Measurements from ENCODE around the gene TMEM184A. TPM values are rescaled to one million over a fixed set of nuclear protein-coding genes. Genes with fewer than 3 reads are reported as not detected.

Gene TMEM184A
- total and polyA plus RNA-seq, 2 of the 13 experiments (the other 11 are each of a cell fraction or from before 2014, with no cell fraction given): 9.5 to 20.4 TPM

GRCh38 chr7:1569833-1570632, 14.0 kb upstream of the TMEM184A start, which contains the start of gene PSMG3 (continued):
- TF ChIP-seq, protein P1, sequence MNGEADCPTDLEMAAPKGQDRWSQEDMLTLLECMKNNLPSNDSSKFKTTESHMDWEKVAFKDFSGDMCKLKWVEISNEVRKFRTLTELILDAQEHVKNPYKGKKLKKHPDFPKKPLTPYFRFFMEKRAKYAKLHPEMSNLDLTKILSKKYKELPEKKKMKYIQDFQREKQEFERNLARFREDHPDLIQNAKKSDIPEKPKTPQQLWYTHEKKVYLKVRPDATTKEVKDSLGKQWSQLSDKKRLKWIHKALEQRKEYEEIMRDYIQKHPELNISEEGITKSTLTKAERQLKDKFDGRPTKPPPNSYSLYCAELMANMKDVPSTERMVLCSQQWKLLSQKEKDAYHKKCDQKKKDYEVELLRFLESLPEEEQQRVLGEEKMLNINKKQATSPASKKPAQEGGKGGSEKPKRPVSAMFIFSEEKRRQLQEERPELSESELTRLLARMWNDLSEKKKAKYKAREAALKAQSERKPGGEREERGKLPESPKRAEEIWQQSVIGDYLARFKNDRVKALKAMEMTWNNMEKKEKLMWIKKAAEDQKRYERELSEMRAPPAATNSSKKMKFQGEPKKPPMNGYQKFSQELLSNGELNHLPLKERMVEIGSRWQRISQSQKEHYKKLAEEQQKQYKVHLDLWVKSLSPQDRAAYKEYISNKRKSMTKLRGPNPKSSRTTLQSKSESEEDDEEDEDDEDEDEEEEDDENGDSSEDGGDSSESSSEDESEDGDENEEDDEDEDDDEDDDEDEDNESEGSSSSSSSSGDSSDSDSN (CRISPR knock-in tag; IDR thresholded peaks at IDR 0.05): peak; percentile 79
- no peak for TF ChIP-seq PRMT3 (CRISPR knock-in tag; IDR thresholded peaks at IDR 0.05; ENCODE audit: borderline replicate concordance, low read depth)
- TF ChIP-seq, protein P2, sequence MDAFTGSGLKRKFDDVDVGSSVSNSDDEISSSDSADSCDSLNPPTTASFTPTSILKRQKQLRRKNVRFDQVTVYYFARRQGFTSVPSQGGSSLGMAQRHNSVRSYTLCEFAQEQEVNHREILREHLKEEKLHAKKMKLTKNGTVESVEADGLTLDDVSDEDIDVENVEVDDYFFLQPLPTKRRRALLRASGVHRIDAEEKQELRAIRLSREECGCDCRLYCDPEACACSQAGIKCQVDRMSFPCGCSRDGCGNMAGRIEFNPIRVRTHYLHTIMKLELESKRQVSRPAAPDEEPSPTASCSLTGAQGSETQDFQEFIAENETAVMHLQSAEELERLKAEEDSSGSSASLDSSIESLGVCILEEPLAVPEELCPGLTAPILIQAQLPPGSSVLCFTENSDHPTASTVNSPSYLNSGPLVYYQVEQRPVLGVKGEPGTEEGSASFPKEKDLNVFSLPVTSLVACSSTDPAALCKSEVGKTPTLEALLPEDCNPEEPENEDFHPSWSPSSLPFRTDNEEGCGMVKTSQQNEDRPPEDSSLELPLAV (CRISPR knock-in tag; conservative IDR thresholded peaks at IDR 0.05; ENCODE audit: low read depth): no peak
- 0 out of 2 replicates have a peak, but pooled peaks have one; percentile 12 for TF ChIP-seq FOXO1 (CRISPR knock-in tag; IDR thresholded peaks at IDR 0.05)
- TF ChIP-seq ZNF281 (CRISPR knock-in tag; IDR thresholded peaks at IDR 0.05; ENCODE audit: borderline replicate concordance): no peak
- peak; percentile 47; the same call in 1 of the 2 replicates for TF ChIP-seq ZBTB2 (CRISPR knock-in tag; IDR thresholded peaks at IDR 0.05; ENCODE audit: low read depth)
- TF ChIP-seq SNAI1 (CRISPR knock-in tag; IDR thresholded peaks at IDR 0.05; ENCODE audit: borderline replicate concordance): no peak
- TF ChIP-seq DNMT1 (CRISPR knock-in tag; IDR thresholded peaks at IDR 0.05): no peak
- TF ChIP-seq ZNF800 (CRISPR knock-in tag; IDR thresholded peaks at IDR 0.05): no peak
- TF ChIP-seq HOXA5 (CRISPR knock-in tag; IDR thresholded peaks at IDR 0.05): peak; percentile 46; the same call in 1 of the 2 replicates
- TF ChIP-seq SAP130 (CRISPR knock-in tag; IDR thresholded peaks at IDR 0.05; ENCODE audit: low read depth): peak; percentile 82
- TF ChIP-seq ZNF253 (CRISPR knock-in tag; IDR thresholded peaks at IDR 0.05; ENCODE audit: borderline replicate concordance): no peak
- TF ChIP-seq ZNF501 (CRISPR knock-in tag; IDR thresholded peaks at IDR 0.05): 0 out of 2 replicates have a peak, but pooled peaks have one; percentile 47

Measured in HepG2 (cell line).